GM18526 (cell line): ENCODE measurements around the gene KLK11.

Experiments
- POLR2A ChIP-seq: IDR thresholded peaks from 3 replicates; pipeline ENCODE4 v1.6.1; 2011; ENCODE audit not compliant: insufficient read length; ENCODE audit errors: extremely low read depth

KLK11 gene

DNA sequence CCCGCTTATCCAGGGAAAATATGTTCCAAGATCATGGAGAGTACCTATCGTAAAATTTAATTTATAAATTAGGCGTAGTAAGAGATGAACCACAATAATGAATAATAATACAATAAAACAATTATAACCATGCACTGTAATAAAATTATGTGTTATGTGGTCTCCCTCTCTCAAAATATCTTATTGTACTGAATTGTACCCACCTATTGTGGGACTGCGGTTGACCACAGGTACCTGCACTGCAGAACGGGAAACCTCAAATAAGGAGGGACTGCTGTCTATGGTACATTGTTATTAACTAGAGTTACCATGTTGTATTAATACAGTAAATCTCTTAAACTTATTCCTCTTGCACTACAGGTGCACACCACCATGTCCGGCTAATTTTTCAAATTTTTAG, 13.7 kb upstream of the KLK11 start:
- TF ChIP-seq POLR2A: no peak

DNA sequence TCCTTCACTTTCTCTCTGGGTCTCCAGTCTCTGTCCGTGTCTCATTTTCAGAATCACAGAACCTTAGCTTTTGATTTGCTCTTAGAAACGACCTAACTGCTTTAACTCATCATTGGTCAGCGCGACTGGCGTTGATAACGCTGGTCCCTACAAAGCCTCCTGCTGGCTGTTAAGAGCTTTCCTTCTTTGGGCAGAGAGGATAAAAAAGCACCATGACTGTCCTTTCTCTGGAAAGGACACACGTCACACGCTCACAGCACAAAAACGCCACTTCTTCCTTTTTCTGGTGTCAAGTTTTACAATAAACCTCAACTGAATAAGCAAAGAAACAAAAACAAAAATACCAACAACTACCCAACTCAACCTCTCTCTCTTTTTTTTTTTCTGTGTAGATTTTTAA, 10.1 kb upstream of the KLK11 start:
- no peak for TF ChIP-seq POLR2A

- TF ChIP-seq POLR2A: no peak
These were observed 8.3 kb upstream of the KLK11 start, which contains the start of gene KLK12 for GRCh38 chr19:51034704-51035103. KLK12 (minus strand) TSS chr19:51035002; CDS start chr19:51034621, 381 bp downstream.

- no peak for TF ChIP-seq POLR2A
These were observed 5.4 kb upstream of the KLK11 start for GRCh38 chr19:51031880-51032225.

DNA sequence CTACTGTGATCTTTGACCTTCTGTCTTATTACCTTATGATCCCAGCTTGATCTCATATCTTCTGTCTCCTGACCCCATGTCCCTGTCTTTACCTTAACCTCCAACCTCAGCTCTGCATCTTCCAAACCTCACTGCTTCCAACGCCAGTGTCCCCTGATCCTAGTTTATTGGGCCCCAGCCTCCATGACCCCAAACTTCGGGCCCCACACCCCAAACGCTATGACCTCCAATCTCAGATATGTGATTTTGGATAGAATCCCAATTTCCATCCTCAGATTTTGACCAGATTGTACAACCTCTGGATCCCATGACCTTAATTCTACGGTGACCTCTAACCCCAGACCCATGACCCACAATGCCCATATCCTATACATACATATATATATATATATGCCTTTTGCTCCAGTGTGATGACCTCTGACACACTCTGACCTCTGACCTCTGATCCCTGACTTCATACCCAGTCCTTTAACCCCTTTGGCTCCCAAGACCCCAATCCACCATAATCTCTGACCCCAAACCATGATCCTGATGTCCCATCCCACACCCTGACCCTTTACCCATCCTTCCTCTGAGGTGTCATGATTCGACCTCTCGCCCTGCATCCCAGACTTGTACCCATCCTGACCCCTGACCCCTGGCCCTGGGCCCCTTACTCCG, 4.9 kb upstream of the KLK11 start:
- no peak for TF ChIP-seq POLR2A

DNA sequence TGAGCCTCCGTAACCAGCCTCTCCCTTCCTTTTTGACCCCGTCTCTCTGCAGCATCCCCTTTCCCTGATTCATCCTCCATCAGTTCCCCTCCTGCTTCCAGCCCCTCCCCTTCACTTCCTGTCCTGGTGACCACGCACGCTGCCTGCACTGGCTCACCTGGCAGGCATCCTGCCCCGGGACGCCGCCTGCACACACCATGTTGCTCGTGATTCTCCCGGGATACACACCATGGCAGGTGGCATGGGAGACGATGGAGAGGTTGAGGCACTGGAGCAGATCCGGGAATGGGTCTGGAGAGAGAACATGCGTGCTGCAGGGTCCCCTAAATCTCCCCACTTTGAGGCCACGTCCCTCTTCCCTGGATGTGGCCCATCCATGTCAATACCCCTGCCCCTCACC, 4.2 kb upstream of the KLK11 start:
- TF ChIP-seq POLR2A: no peak

GRCh38 chr19:51029718-51030117, 3.3 kb upstream of the KLK11 start:
- TF ChIP-seq POLR2A: no peak

- TF ChIP-seq POLR2A: no peak
These were observed 1.5 kb upstream of the KLK11 start for GRCh38 chr19:51027873-51028272.

GRCh38 chr19:51027126-51027806, 850 bp upstream of the KLK11 start:
- TF ChIP-seq POLR2A: no peak

GRCh38 chr19:51025809-51026553, 435 bp downstream of the KLK11 start:
- no peak for TF ChIP-seq POLR2A

GRCh38 chr19:51025401-51025800, 1.0 kb downstream of the KLK11 start:
- TF ChIP-seq POLR2A: no peak

- TF ChIP-seq POLR2A: no peak
These were observed 1.5 kb downstream of the KLK11 start for GRCh38 chr19:51024924-51025323.

- no peak for TF ChIP-seq POLR2A
These were observed 2.5 kb downstream of the KLK11 start for GRCh38 chr19:51023946-51024345.

DNA sequence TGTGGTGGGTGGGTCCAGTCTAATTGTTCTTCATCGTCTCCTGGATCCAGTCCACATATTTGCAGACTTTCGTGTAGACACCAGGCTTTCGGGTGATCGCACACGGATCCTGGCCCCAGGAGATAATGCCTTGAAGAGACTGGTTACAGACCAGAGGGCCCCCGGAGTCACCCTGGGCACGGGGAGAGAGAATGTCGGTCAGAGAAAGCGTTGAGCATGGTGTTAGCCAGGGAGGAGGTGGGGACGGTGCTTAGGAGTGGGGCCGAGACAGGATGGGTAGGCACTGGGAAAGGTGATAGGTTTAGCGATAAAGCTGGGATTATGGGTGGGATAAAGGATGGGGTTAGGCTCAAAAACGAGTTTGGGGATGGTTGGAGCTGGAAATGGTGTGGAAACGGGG, 3.9 kb downstream of the KLK11 start:
- TF ChIP-seq POLR2A: no peak

GRCh38 chr19:51020988-51021651, 5.3 kb downstream of the KLK11 start:
- no peak for TF ChIP-seq POLR2A

GRCh38 chr19:51019544-51019925, 6.9 kb downstream of the KLK11 start, which contains the start of gene KLK10:
KLK10 (minus strand) TSS chr19:51019709; CDS start chr19:51019130, 579 bp downstream.
- TF ChIP-seq POLR2A: no peak
